ENCODE data around the gene TMEM134.
"Not testable (repeated sequence)": the region's sequence is repeated elsewhere in the genome, so short reads cannot be mapped to it uniquely, and the experiment has no call there.

The TMEM134 gene

DNA sequence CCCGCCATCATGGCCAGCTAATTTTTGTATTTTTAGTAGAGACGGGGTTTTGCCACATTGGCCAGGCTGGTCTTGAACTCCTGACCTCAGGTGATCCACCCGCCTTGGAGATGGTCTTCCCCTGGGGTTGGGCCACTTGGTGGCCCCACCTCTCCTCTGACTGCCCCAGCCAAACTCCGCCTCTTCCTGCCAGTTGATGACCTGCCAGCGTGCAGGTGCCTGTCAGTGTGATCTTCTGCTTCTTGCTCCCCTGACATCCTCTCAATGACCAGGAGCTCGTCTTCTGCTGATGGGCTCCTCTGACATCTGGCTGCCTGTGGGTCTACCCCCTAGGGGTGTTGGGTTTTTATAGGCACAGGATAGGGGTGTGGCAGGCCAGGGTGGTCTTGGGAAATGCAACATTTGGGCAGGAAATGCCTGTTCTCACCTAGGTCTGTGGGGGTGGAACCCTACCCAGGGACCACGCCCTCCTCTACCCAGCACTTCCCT, 16.9 kb upstream of the TMEM134 start:
- not testable (repeated sequence) for DNase-seq (ENCODE audit: low spot score)

DNA sequence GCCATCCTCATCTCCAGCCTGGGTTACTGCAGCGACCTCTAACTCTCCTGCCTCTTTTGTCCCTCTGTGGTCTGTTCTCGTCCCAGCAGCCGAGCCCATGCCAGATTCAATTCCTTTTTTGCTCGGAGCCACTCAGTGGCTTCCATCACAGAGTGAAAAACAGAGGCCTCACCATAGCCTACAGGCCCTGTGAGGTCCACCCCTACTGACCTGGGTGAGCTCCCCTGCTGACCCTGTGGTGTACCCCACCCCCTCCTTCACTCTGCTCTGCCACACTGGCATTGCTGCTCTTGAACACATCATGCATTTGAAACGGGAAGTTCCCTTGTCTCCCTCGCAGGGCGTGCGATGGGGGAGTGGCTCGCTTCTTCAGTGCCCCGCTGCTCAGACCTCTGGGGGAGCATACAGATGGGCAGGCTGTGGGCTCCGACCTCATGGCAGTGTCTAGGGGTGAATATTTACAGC, 15.8 kb upstream of the TMEM134 start:
- DNase-seq (ENCODE audit: low spot score) = no peak

DNA sequence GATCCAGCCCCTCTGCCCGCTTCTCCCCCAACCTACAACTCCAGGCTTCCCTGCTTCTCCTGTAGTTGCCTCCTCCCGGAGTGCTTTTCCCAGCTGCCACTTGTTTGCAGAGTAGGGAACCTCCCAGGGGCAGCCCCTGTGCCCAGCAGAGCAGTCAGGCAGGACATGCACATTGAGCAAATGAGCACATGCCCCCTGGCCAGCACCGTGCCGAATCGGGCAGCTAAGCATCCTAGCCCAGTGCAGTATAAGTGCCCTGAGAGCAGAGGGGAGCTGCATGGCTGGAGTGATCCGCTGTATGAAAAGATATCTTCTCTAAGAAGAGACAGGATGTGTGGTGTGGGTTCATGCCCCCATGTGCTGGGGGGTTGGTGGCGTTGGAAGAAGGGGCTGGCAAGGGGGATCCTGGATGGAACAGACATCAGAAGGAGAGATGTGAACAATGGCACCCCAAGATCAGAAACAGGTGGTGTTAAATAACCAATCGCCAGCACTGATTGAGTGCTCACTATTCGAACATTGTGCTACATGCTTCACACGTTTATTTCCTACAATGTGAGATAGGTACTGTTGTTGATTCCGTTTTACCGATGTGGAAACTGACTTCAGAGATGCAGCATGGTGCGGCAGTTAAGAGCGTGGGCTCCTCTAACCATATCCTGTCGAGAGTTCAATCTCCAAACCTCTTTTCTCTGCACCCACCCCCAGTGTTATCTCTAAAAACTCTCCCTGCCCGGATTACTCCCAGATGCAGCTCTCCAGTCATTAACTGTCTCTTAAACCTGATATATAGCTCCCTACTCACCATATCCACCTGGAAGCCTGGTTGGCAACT, 15.0 kb upstream of the TMEM134 start:
- no peak for DNase-seq (ENCODE audit: low spot score)

DNA sequence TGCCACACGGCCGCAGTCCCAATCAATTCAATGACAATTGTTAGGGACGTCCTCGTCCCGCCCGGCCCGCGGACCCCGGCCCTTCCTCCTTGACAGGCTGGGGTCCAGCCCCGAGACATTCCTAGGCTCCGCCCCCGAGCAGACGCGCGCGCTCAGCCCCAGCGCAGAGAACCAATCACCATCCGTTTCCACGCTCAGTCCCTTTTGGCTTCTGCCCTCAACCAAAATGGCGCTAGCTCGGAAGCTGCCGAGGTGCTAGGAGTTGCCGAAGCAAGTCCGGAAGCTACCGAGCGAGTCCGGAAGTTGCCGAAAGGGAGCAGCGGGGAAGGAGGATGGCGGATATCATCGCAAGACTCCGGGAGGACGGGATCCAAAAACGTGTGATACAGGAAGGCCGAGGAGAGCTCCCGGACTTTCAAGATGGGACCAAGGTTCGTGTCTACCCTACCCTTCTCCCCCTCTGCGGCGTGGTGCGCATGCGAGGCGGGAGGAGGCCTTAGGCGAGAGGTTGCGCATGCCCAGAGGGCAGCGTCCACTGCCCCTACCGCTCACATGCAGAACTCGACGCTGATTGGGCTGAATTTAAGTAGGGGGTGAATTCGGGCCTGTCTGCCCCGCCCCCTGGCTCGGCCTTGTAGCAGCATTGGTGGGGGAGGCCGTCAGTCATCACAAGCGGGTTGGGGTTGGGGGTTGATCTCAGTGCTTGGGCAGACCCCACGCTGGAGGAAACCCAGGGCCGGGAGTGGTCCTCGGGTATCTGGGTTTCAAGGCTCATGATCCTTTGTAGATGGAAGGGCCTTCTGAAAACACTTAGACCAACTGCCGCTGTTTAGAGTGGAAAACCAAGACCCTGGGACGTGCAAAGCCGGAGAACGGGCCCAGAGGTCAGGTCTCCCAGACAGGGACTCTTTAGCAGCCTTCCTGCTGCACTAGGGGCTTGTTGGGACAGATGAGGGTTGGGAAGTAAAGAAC, 14.1 kb upstream of the TMEM134 start, which contains the start of gene AIP:
Gene AIP, plus strand, starts transcription at position 200 of the 972 bp plus-strand sequence. Its CDS starts 133 bp downstream, at position 333.
- DNase-seq (ENCODE audit: low spot score) = peak; percentile 96

DNA sequence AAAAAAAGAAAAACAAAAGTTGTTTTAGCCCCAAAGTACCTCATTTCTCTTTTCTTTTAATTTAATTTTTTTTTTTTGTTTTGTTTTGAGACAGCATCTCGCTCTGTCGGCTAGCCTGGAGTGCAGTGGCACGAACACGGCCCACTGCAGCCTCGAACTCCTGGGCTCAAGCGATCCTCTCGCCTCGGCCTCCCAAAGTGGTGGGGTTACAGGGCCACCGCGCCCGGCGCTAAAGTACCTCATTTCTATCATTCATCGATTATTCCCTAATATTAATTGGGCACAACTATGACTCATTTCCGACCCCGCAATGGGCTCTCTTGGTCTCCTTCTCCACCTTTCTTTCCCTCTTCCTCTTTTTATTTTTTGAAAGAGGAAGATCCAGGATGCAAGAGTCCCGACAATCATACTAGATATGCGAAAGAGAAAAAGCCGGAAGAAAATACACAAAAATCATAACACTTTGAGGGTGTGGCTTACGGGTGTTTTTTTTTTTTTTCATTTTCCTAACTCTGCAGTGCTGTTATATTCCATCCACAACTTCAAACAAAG, 13.3 kb upstream of the TMEM134 start:
- no peak for DNase-seq (ENCODE audit: low spot score)

DNA sequence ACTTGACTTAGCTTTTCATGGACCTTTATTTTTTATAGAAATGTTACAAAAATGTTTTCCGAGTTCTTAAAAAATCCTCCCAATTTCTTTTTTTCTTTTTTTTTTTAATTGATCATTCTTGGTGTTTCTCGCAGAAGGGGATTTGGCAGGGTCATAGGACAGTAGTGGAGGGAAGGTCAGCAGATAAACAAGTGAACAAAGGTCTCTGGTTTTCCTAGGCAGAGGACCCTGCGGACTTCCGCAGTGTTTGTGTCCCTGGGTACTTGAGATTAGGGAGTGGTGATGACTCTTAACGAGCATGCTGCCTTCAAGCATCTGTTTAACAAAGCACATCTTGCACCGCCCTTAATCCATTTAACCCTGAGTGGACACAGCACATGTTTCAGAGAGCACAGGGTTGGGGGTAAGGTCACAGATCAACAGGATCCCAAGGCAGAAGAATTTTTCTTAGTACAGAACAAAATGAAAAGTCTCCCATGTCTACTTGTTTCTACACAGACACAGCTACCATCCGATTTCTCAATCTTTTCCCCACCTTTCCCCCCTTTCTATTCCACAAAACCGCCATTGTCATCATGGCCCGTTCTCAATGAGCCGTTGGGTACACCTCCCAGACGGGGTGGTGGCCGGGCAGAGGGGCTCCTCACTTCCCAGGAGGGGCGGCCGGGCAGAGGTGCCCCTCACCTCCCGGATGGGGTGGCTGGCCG, 8.4 kb upstream of the TMEM134 start:
- DNase-seq (ENCODE audit: low spot score) = not testable (repeated sequence)

DNA sequence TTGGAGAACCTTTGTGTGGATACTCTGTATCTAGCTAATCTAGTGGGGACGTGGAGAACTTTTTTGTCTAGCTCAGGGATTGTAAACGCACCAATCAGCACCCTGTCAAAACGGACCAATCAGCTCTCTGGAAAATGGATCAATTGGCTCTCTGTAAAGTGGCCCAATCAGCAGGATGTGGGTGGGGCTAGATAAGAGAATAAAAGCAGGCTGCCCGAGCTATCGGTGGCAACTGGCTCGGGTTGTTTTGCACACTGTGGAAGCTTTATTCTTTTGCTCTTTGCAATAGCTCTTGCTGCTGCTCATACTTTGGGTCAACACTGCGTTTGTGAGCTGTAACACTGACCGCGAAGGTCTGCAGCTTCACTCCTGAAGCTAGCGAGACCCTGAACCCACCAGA, 7.6 kb upstream of the TMEM134 start:
- DNase-seq (ENCODE audit: low spot score) = not testable (repeated sequence)

DNA sequence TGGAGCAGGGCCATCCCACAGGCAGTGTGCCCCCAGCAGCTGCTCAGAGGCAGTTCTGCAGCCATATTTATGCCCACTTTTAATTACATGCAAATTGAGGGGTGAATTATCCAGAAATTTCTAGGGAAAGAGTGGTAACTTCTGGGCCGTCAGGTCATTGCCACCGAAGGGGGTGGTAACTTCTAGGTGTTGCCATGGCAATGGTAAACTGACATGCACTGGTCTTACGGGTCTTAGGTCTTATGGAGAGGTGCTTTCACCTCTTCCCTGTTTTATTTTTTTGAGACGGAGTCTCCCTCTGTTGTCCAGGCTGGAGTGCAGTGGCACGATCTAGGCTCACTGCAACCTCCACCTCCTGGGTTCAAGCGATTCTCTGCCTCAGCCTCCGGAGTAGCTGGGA, 3.8 kb upstream of the TMEM134 start:
- no peak for DNase-seq (ENCODE audit: low spot score)

DNA sequence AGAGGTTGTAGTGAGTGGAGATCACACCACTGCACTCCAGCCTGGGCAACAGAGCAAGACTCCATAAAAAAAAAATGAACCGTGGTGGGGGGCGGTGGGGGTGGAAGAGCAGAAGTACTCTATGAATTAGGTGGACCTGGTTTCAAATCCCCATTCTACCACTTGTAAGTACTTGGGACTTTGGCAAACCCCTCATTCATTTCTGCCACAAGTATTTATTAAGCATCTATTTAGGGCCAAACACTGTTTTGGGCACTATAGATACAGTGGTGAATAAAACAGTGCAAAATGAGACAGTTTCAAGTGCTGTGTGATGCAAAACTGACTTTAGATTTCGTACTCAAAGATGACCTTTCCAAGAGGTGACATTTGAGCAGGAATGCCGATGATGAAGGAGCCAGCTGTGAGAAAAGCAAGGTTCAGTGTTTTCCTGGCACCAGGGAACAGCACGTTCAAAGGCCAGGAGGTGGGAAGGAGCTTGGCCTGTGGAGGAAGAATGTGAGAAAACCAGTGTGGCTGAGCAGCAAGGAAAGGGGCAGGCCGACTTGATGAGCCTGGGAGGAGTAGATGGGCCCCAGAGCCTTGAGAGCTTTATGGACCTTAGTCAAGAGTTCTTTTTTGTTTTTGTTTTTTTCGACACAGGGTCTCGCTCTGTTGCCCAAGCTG, 1.4 kb upstream of the TMEM134 start:
- no peak for DNase-seq (ENCODE audit: low spot score)

DNA sequence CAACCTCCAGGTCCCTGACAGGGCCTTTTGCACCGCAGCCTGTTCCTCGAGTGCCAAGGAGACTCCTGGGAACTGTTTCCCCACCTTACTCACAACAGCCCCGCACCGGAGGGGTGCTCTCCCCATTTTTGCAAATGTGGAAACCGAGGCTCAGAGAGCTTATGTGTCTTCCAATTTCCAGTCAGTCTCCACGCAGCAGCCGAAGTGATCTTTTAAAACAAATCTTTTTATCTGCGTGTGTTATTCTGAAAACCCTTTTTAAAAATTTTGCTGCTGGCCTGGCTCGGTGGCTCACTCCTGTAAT, 409 bp upstream of the TMEM134 start:
- no peak for DNase-seq (ENCODE audit: low spot score)

DNA sequence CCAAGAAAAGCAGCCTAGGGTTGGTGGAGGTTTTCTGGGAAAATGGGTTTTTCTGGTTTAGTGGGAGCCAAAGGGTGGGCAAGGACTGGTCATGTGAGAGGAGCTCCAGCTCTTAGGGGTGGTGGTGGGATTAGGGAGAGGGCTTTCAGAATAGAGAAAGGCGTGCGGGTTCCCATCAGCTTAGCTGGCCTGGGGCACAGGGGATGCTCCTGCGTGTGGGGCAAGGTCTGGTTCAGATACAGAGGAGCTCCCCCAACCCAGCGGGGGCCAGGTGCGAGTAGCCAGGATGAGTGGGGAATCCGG, 644 bp downstream of the TMEM134 start:
- DNase-seq (ENCODE audit: low spot score) = no peak

DNA sequence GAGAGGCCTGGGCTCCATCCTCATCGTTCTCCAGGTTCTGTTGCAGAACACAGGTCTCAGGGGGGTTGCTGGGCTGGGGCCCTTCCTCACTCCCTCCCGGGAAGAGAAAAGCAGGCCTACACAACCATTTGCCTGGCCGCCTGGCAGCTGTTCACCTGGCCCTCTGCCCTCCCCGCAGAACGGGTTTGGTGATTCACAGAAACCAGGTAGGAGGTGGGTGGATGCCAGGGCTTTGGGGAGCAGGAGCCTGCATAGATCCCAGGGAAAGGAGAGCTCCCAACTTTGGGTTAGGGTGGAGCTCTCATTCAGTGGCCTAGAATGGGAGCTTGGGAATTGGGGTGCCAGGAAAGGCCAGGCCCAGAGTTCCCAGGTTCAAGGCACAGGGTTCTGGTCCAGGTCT, 995 bp downstream of the TMEM134 start:
- DNase-seq (ENCODE audit: low spot score) = peak; percentile 14

DNA sequence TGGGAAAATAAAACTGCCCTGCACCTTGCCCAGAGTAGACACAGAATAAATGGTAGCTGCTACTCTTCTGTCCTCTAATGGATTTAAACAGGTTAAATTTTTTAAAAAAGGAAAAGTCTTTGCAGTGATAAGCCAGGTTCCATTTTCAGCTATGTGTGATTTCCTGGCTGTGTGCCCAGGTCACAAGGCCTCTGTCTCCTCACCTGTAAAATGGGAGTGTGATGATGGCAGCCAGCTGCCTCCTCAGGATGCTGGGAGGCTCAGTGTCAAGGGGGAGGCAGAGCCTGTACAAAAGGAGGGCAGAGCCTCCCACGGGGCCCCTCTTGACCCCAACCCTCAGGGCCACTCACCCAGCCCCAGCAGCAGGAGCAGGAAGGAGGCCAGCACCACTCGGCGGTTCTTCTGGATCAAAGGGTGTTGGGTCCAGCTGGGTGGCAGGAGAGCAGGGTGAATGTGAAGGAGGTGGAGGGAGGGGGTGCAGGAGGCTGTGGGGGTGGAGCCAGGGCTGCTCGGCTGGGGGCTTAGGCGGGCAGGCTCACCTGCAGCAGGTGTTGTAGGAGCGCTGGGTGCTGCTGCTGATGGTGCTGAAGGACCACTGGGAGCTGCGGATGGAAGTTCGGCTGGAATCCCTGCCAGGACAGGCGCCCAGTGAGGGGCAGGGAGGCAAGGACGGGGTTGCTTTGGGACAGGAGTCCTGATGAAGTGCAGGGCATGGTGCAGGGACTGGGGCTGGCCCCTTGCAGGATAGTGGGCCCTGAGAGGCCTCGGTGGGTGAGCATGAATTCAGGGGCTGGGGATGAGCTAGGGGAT, 1.9 kb downstream of the TMEM134 start:
- DNase-seq (ENCODE audit: low spot score) = peak; percentile 21

DNA sequence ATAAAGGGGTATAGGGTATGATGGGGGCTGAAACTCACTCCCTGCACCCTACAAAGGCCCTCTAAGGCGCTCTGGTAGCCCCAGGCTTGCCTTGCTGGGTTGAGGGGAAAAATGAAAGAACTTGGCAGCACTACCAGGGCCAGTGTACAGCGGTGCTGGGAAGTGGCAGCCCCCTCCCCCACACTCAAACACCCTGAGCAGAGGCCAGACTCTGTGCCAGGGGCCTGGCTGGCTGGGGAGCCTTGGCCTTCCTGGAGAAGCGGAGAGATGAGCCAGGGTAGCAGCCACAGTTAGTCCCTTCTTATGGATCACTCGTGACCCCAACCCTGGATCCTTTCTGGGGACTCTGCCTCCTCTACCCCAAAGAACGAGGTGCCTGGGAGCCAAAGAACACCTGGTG, 2.7 kb downstream of the TMEM134 start:
- no peak for DNase-seq (ENCODE audit: low spot score)

DNA sequence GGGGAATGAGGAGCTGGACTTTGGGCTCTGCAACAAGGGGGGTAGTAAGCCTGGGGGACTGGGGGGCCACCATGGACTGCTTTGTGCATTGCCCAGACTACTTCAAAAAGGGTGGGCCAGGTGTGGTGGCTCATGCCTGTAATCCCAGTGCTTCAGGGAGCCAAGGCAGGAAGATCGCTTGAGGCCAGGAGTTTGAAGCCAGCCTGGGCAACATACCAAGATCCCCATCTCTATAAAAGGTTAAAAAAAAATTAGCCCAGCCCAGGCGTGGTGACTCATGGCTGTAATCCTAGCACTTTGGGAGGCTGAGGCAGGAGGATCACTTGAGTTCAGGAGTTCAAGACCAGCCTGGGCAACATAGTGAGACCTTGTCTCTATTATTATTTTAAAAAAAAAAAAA, 3.5 kb downstream of the TMEM134 start:
- peak; percentile 81 for DNase-seq (ENCODE audit: low spot score)

DNA sequence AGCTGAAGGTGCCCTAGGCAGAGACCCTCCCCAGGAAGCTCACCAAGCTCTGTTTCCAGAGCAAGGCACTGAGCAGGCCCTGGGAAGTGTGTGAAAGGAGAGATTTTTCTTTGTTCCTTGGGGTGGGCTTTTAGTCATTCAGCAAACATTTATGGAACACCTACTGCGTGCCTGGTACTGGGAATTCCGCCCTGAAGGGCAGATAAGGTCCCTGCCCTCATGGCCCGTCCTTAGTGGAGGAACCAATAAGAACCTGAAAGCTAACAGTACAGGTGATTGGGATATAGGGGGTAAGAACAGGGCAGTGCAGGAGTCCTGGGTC, 3.9 kb downstream of the TMEM134 start:
- DNase-seq (ENCODE audit: low spot score) = peak; percentile 56

DNA sequence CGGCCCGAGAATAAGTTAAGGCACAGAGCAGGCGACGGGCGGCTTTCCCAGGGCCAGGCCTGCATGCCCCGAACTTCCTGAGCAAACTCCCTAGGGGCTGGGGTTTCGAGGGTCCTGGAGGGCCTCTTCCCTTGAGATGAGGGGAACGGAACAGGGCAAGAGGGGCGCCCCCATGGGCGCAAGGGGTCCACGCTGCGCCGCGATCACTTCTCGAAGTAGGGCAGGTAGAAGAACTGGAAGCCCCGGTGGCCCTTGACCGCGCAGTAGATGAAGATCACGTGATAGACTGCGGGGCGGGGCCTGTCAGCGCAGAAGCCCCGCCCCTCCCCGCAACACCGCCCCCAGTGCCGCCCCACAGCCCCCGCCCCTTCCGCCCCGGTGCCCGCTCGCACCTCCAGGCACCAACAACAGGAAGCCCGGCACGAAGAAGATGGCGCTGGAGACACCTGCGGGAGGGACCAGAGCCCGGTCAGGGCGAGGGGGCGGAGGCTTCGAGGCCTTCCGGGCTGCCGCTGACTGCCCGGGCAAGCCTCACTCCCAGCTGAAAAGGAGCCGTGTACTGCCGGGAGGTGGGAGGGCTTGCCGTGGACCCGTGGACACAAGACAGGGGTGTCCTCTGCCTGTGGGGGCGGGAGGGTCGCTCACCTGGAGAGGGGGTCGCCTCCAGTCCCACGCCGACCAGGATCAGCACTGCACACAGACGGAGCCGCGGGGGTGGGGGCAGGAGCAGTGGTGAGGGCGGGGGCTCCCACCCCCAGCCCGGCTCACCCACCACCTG, 4.5 kb downstream of the TMEM134 start:
- DNase-seq (ENCODE audit: low spot score) = peak; percentile 90

DNA sequence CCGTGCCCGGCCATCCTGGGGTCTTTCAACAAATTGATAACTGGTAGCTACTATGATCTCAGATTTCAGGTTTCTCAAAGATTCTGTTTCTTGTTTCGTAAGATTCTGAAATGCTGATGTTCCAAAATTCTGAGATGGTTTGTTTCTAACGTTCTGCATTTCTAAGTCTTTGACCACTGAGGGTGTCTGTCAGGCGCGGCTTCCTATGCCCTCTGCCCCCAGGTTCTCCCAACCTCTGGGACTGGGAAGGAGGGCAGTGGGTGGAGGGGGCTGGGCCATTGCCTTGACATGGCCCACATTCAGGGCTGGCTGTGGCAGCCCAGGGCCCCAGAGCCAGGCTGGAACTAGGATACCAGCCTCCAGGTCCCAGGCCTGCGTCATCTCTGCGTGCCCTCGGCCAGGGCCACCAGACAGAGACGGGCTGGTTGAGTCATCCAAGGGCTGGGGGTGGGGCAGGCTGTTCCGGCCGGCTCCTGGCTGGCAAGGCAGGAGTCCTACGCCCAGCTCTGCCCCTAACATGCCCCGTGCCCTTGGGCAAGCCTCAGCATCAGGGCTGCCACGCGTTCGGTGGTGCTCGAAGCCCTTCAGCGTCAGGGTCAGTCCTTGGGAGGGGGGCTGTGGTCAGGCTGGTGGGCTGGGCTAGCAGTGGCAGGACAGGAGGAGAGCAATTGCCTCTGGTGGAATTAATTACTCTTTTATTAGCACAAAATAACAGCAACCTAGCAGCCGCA, 5.2 kb downstream of the TMEM134 start:
- peak; percentile 56 for DNase-seq (ENCODE audit: low spot score)

DNA sequence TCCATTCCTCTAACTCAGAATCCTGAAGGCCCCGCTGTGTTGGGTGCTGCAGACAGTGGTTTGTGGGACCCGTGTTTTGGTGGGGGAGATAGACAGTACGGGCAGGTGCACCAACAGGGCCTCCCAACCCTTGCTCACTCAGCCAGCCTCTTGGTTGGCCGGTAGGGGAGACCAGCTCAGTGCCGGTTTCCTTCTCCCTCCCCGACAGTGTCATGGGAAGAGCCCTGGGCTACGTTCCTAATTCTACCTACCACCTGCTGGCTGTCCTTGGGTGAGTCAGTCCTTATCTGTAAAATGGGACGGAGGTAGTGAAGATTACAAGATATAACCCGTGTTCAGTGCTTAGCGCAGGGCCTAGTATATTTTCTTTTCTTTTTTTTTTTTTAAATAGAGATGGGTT, 5.9 kb downstream of the TMEM134 start:
- DNase-seq (ENCODE audit: low spot score) = no peak

All from hematopoietic multipotent progenitor cell treated with erythropoietin and hydrocortisone succinate and interleukin-3 and kit ligand, for 17 days (in vitro differentiated cells).